Measurements from ENCODE around the gene RBM42.

DNA sequence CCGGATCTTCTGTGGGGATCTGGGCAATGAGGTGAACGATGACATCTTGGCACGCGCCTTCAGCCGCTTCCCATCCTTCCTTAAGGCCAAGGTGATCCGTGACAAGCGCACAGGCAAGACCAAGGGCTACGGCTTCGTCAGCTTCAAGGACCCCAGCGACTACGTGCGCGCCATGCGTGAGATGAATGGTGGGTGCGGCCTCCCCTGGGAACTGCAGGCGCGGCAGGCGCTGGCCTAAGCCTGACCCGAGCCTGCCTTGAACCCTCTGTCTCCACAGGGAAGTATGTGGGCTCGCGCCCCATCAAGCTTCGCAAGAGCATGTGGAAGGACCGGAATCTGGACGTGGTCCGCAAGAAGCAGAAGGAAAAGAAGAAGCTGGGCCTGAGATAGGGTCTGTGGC lies 8.3 kb downstream of the RBM42 start:
- TF ChIP-seq ZNF367 (CRISPR knock-in tag; IDR thresholded peaks at IDR 0.05; ENCODE audit: borderline replicate concordance) (no peak), NFE2L1 (CRISPR knock-in tag; IDR thresholded peaks at IDR 0.05; ENCODE audit: borderline replicate concordance) (no peak), RBAK (CRISPR knock-in tag; IDR thresholded peaks at IDR 0.05) (no peak), HOXA7 (CRISPR knock-in tag; IDR thresholded peaks at IDR 0.05) (no peak), HIVEP1 (CRISPR knock-in tag; IDR thresholded peaks at IDR 0.05) (no peak)
- TF ChIP-seq, protein P1, sequence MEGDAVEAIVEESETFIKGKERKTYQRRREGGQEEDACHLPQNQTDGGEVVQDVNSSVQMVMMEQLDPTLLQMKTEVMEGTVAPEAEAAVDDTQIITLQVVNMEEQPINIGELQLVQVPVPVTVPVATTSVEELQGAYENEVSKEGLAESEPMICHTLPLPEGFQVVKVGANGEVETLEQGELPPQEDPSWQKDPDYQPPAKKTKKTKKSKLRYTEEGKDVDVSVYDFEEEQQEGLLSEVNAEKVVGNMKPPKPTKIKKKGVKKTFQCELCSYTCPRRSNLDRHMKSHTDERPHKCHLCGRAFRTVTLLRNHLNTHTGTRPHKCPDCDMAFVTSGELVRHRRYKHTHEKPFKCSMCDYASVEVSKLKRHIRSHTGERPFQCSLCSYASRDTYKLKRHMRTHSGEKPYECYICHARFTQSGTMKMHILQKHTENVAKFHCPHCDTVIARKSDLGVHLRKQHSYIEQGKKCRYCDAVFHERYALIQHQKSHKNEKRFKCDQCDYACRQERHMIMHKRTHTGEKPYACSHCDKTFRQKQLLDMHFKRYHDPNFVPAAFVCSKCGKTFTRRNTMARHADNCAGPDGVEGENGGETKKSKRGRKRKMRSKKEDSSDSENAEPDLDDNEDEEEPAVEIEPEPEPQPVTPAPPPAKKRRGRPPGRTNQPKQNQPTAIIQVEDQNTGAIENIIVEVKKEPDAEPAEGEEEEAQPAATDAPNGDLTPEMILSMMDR (CRISPR knock-in tag; IDR thresholded peaks at IDR 0.05), result no peak
